Chondrocyte (in vitro differentiated cells): ENCODE measurements around the gene ABLIM2. TPM values are rescaled to one million over a fixed set of nuclear protein-coding genes. Genes with fewer than 3 reads are reported as not detected.

Experiments
- DNase-seq: peaks from one replicate; pipeline ENCODE4 v3.0.0; 2021; ENCODE audit warnings: mixed read lengths, low spot score
- H3K27ac Mint-ChIP-seq: one replicate; pipeline ENCODE4 v1.8.0; 2021; ENCODE audit warnings: mild to moderate bottlenecking, moderate library complexity, mixed read lengths; ENCODE audit not compliant: unreplicated experiment
- H3K27me3 Mint-ChIP-seq: 2 replicates; pipeline ENCODE4 v1.8.0; 2021; ENCODE audit warnings: low read depth, mixed read lengths
- H3K36me3 Mint-ChIP-seq: 2 replicates; pipeline ENCODE4 v1.8.0; 2021; ENCODE audit warnings: low read depth, mixed read lengths
- H3K4me1 Mint-ChIP-seq: 2 replicates; pipeline ENCODE4 v1.8.0; 2021; ENCODE audit warnings: low read depth, mild to moderate bottlenecking, mixed read lengths
- H3K4me3 Mint-ChIP-seq: one replicate; pipeline ENCODE4 v1.8.0; 2021; ENCODE audit warnings: mild to moderate bottlenecking, moderate library complexity, mixed read lengths; ENCODE audit not compliant: unreplicated experiment
- H3K9me3 Mint-ChIP-seq: 2 replicates; pipeline ENCODE4 v1.8.0; 2021; ENCODE audit warnings: low read depth, mixed read lengths
- CTCF ChIP-seq: fragments of 200-600 bp; sonication (generic); IDR thresholded peaks from 2 replicates; pipeline ENCODE4 v1.5.0; 2021; ENCODE audit warnings: antibody characterized with exemption, mild to moderate bottlenecking, moderate library complexity
- total RNA-seq: library from RNA; stranded (reverse); gene quantifications from 3 replicates; pipeline ENCODE4 v1.2.1, GENCODE V29; 2021

ABLIM2 gene
- total RNA-seq, 1 donor from 2014 or later = 0.47 TPM

- peaks cover 62% of the 10 kb centered on the region for H3K27me3 Mint-ChIP-seq
- no peak for TF ChIP-seq CTCF
- DNase-seq = no peak
- peaks cover 1% of the 10 kb centered on the region for H3K36me3 Mint-ChIP-seq
- H3K27ac Mint-ChIP-seq = no peak overlapping the region
- no peaks in the 10 kb centered on the region for H3K9me3 Mint-ChIP-seq
- no peaks in the 10 kb centered on the region for H3K4me1 Mint-ChIP-seq
- H3K4me3 Mint-ChIP-seq = no peak overlapping the region
Measured at GRCh38 chr4:8108991-8109390, 49.6 kb downstream of the ABLIM2 start.

- Mint-ChIP-seq H3K27ac (no peak overlapping the region), H3K27me3 (peaks cover 62% of the 10 kb centered on the region), H3K9me3 (no peaks in the 10 kb centered on the region), H3K4me1 (no peaks in the 10 kb centered on the region), H3K4me3 (no peak overlapping the region), H3K36me3 (no peaks in the 10 kb centered on the region)
- no peak for DNase-seq
- TF ChIP-seq CTCF = no peak
Measured at GRCh38 chr4:8108261-8108660, 50.4 kb downstream of the ABLIM2 start.

GRCh38 chr4:8107146-8107657 is 51.4 kb downstream of the ABLIM2 start:
- DNase-seq = no peak
- peaks cover 61% of the 10 kb centered on the region for H3K27me3 Mint-ChIP-seq
- no peaks in the 10 kb centered on the region for H3K36me3 Mint-ChIP-seq
- no peak overlapping the region for H3K4me3 Mint-ChIP-seq
- H3K4me1 Mint-ChIP-seq = no peaks in the 10 kb centered on the region
- no peak for TF ChIP-seq CTCF
- H3K27ac Mint-ChIP-seq = no peak overlapping the region
- H3K9me3 Mint-ChIP-seq = no peaks in the 10 kb centered on the region

- peaks cover 2% of the 10 kb centered on the region for H3K4me1 Mint-ChIP-seq
- H3K27ac Mint-ChIP-seq = no peak overlapping the region
- H3K9me3 Mint-ChIP-seq = no peaks in the 10 kb centered on the region
- no peaks in the 10 kb centered on the region for H3K36me3 Mint-ChIP-seq
- peaks cover 66% of the 10 kb centered on the region for H3K27me3 Mint-ChIP-seq
- no peak for TF ChIP-seq CTCF
- H3K4me3 Mint-ChIP-seq = no peak overlapping the region
- no peak for DNase-seq
Measured at GRCh38 chr4:8106451-8107025, 52.1 kb downstream of the ABLIM2 start.

GRCh38 chr4:8105306-8106100 is 53.1 kb downstream of the ABLIM2 start:
- no peak overlapping the region for H3K27ac Mint-ChIP-seq
- H3K4me1 Mint-ChIP-seq = peaks cover 12% of the 10 kb centered on the region
- no peak overlapping the region for H3K4me3 Mint-ChIP-seq
- no peaks in the 10 kb centered on the region for H3K36me3 Mint-ChIP-seq
- no peaks in the 10 kb centered on the region for H3K9me3 Mint-ChIP-seq
- TF ChIP-seq CTCF = no peak
- no peak for DNase-seq
- H3K27me3 Mint-ChIP-seq = peaks cover 61% of the 10 kb centered on the region
